Ishikawa (cell line): ENCODE data around the gene MYMX.

ENCODE experiments used
- CEBPB ChIP-seq: IDR thresholded peaks from 2 replicates; pipeline ENCODE4 v1.6.1; 2012
- CREB1 ChIP-seq: IDR thresholded peaks from 2 replicates; pipeline ENCODE4 v1.6.1; 2012; ENCODE audit warnings: low read depth
- EGR1 ChIP-seq: IDR thresholded peaks from 2 replicates; pipeline ENCODE4 v1.6.1; 2012
- EP300 ChIP-seq: IDR thresholded peaks from 2 replicates; pipeline ENCODE4 v1.6.1; 2012; ENCODE audit warnings: borderline replicate concordance
- FOXM1 ChIP-seq: IDR thresholded peaks from 2 replicates; pipeline ENCODE4 v1.6.1; 2012; ENCODE audit warnings: low read depth, borderline replicate concordance
- MAX ChIP-seq: IDR thresholded peaks from 2 replicates; pipeline ENCODE4 v1.6.1; 2012
- NFIC ChIP-seq: IDR thresholded peaks from 2 replicates; pipeline ENCODE4 v1.6.1; 2012
- RAD21 ChIP-seq: IDR thresholded peaks from 2 replicates; pipeline ENCODE4 v1.6.1; 2012; ENCODE audit warnings: low read depth
- REST ChIP-seq: IDR thresholded peaks from 2 replicates; pipeline ENCODE4 v1.6.1; 2012; ENCODE audit warnings: low read depth, mild to moderate bottlenecking
- TAF1 ChIP-seq: IDR thresholded peaks from 2 replicates; pipeline ENCODE4 v1.6.1; 2012; ENCODE audit warnings: low read depth, mild to moderate bottlenecking
- TCF12 ChIP-seq: IDR thresholded peaks from 2 replicates; pipeline ENCODE4 v1.6.1; 2012; ENCODE audit warnings: low read depth
- TEAD4 ChIP-seq: IDR thresholded peaks from 2 replicates; pipeline ENCODE4 v1.6.1; 2012
- YY1 ChIP-seq: IDR thresholded peaks from 2 replicates; pipeline ENCODE4 v1.6.1; 2012; ENCODE audit warnings: low read depth
- ZBTB7A ChIP-seq: IDR thresholded peaks from 2 replicates; pipeline ENCODE4 v1.6.1; 2012; ENCODE audit warnings: low read depth
- TF ChIP-seq, protein P1 (sequence below): IDR thresholded peaks from 2 replicates; pipeline ENCODE4 v1.6.1; 2012

The MYMX gene

DNA sequence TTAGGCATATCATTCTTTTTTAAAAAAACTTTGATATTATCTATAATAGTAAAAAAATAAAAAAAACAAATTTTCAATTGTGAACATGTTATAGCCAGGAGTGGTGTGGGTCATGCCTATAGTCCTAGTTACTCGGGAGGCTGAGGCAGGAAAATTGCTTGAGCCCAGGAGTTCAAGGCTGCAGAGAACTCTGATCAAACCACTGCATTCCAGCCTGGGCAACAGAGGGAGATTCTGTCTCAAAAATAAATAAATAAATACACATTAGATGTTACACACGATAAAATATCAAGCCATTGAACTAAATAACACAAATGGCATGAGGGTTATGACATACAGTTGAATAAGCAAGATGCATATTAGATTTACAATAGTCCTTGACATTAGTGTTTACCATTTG, 27.9 kb upstream of the MYMX start:
- no peak for TF ChIP-seq CREB1

DNA sequence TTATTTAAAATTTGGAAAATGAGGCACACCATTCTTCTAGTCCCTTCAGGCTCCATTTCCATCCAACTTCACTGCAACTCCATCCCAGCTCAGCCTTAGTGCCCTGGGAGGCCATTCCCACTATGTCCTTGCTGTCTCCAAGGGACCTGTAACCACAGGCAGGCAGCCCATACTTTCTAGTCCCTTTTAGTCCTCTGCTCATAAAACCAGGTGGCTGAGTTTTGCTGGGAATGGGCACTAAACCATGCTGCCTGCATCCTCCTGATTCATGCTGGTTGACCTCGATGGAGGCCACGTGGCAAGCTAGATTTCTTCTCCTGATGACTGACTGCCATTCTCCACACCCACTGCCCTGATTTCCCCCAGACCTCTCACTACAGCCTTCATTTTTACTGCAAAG, 27.5 kb upstream of the MYMX start:
- TF ChIP-seq NFIC, result no peak
- TF ChIP-seq RAD21, result no peak
- TF ChIP-seq ZBTB7A, result no peak
- no peak for TF ChIP-seq TAF1
- TF ChIP-seq MAX, result no peak
- no peak for TF ChIP-seq TEAD4
- TF ChIP-seq FOXM1, result no peak
- TF ChIP-seq, protein P1, sequence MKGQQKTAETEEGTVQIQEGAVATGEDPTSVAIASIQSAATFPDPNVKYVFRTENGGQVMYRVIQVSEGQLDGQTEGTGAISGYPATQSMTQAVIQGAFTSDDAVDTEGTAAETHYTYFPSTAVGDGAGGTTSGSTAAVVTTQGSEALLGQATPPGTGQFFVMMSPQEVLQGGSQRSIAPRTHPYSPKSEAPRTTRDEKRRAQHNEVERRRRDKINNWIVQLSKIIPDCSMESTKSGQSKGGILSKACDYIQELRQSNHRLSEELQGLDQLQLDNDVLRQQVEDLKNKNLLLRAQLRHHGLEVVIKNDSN, result no peak
- no peak for TF ChIP-seq REST
- no peak for TF ChIP-seq TCF12

DNA sequence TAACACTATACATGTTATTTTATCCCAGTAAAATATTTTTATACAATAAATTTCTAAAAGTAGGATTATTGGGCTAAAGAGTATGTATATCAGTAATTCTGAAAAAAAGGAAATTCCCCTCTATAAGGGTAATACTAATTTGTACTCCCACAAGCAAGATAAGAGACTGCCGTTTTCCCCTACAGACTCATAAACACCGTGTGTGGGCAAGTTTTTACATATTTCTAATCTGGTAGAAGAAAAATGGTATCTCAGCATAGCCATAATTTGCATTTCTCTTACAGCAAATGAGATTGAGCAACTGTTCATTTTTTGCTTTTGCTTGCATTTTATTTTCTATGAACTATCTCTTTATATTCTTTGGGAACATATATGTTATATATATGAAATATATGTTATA, 26.0 kb upstream of the MYMX start:
- no peak for TF ChIP-seq NFIC
- no peak for TF ChIP-seq TCF12
- no peak for TF ChIP-seq FOXM1
- TF ChIP-seq EP300, result no peak

- TF ChIP-seq TAF1, result no peak
Measured at GRCh38 chr6:44192428-44193041, 24.2 kb upstream of the MYMX start.

DNA sequence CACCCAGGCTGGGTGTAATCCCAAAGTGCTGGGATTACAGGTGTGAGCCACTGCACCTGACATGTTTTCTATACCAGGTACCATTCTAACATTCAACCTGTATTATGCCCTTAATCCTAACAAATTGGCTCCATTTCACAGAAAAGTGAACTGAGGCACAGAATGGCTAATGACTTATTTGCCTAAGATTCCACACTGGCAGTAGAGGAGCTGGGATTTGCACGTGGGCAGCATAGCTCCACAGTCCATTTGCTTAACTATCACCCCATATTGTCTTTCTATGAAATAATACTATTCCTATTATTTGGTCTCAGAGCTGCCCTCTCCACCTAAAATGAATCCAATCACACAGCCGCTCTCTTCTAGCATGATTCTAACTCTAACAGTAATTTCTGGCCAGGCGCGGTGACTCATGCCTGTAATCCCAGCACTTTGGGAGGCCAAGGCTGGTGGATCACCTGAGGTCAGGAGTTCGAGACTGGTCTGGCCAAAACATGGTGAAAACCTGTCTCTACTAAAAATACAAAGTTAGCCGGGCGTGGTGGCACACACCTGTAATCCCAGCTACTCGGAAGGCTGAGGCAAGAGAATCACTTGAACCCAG, 23.3 kb upstream of the MYMX start:
- TF ChIP-seq CREB1 (no peak), CEBPB (no peak), NFIC (no peak), TEAD4 (no peak), TCF12 (no peak), MAX (no peak), EGR1 (no peak), YY1 (no peak), FOXM1 (no peak), EP300 (no peak), REST (no peak), RAD21 (no peak), TAF1 (no peak), ZBTB7A (no peak)
- TF ChIP-seq, protein P1, result no peak

GRCh38 chr6:44194326-44194725, 22.4 kb upstream of the MYMX start:
- TF ChIP-seq EP300, result no peak
- TF ChIP-seq EGR1, result no peak
- TF ChIP-seq TAF1, result no peak
- TF ChIP-seq CREB1, result no peak
- TF ChIP-seq YY1, result no peak
- TF ChIP-seq MAX, result no peak
- no peak for TF ChIP-seq CEBPB
- TF ChIP-seq RAD21, result no peak
- no peak for TF ChIP-seq REST
- TF ChIP-seq ZBTB7A, result no peak
- TF ChIP-seq FOXM1, result no peak
- TF ChIP-seq NFIC, result no peak
- TF ChIP-seq TEAD4, result no peak
- TF ChIP-seq, protein P1, result no peak
- TF ChIP-seq TCF12, result no peak
